Osteoblast (primary cell): ENCODE measurements around the gene KRTAP10-2. TPM values are rescaled to one million over a fixed set of nuclear protein-coding genes. Genes with fewer than 3 reads are reported as not detected.

Experiments used
- DNase-seq: peaks from one replicate; pipeline ENCODE4 v3.0.0; 2011; ENCODE audit warnings: low spot score, mixed read lengths; ENCODE audit not compliant: insufficient read length; ENCODE audit errors: missing footprints
- H2AFZ ChIP-seq: 2 replicates; pipeline ENCODE4 v1.6.0; 2011; ENCODE audit warnings: mild to moderate bottlenecking, low read length
- H3K27ac ChIP-seq: 2 replicates; pipeline ENCODE4 v1.5.1; 2011; ENCODE audit warnings: mild to moderate bottlenecking, low read depth, low read length, moderate library complexity
- H3K27me3 ChIP-seq: 2 replicates; pipeline ENCODE4 v1.6.0; 2012; ENCODE audit warnings: mild to moderate bottlenecking, control low read depth, inconsistent platforms, low read length, moderate library complexity; ENCODE audit not compliant: insufficient read depth
- H3K36me3 ChIP-seq: 2 replicates; pipeline ENCODE4 v1.5.1; 2011; ENCODE audit warnings: mild to moderate bottlenecking, low read length, control low read depth, moderate library complexity; ENCODE audit not compliant: insufficient read depth
- H3K4me1 ChIP-seq: 2 replicates; pipeline ENCODE4 v1.5.1; 2011; ENCODE audit warnings: mild to moderate bottlenecking, low read length, control low read depth, moderate library complexity; ENCODE audit not compliant: insufficient read depth
- H3K4me2 ChIP-seq: 2 replicates; pipeline ENCODE4 v1.6.0; 2011; ENCODE audit warnings: mild to moderate bottlenecking, low read length; ENCODE audit not compliant: insufficient read depth
- H3K4me3 ChIP-seq: fragments of 200-600 bp; sonication (generic); 3 replicates; pipeline ENCODE4 v1.5.1; 2012; ENCODE audit warnings: mild to moderate bottlenecking, low read length, inconsistent platforms; ENCODE audit not compliant: insufficient read depth
- H3K79me2 ChIP-seq: 2 replicates; pipeline ENCODE4 v1.6.0; 2012; ENCODE audit warnings: mild to moderate bottlenecking, low read length, control low read depth, inconsistent platforms; ENCODE audit not compliant: insufficient read depth
- H3K9me3 ChIP-seq: 2 replicates; pipeline ENCODE4 v1.5.1; 2011; ENCODE audit warnings: low read depth, low read length, control low read depth
- H4K20me1 ChIP-seq: 2 replicates; pipeline ENCODE4 v1.6.0; 2012; ENCODE audit warnings: mild to moderate bottlenecking, low read length, control low read depth; ENCODE audit not compliant: insufficient read depth
- total RNA-seq: library from RNA; depleted of rRNA; stranded (reverse); fragments of >200 nt; gene quantifications from 2 replicates; pipeline ENCODE4 v1.2.3, GENCODE V29; 2012
- TF ChIP-seq, protein P1 (sequence below): IDR thresholded peaks from 2 replicates; pipeline ENCODE4 v1.5.1; 2011; ENCODE audit warnings: mild to moderate bottlenecking, low read depth, low read length, moderate library complexity; ENCODE audit errors: extremely low read depth

The KRTAP10-2 gene
- total RNA-seq, 1 donor = not detected

DNA sequence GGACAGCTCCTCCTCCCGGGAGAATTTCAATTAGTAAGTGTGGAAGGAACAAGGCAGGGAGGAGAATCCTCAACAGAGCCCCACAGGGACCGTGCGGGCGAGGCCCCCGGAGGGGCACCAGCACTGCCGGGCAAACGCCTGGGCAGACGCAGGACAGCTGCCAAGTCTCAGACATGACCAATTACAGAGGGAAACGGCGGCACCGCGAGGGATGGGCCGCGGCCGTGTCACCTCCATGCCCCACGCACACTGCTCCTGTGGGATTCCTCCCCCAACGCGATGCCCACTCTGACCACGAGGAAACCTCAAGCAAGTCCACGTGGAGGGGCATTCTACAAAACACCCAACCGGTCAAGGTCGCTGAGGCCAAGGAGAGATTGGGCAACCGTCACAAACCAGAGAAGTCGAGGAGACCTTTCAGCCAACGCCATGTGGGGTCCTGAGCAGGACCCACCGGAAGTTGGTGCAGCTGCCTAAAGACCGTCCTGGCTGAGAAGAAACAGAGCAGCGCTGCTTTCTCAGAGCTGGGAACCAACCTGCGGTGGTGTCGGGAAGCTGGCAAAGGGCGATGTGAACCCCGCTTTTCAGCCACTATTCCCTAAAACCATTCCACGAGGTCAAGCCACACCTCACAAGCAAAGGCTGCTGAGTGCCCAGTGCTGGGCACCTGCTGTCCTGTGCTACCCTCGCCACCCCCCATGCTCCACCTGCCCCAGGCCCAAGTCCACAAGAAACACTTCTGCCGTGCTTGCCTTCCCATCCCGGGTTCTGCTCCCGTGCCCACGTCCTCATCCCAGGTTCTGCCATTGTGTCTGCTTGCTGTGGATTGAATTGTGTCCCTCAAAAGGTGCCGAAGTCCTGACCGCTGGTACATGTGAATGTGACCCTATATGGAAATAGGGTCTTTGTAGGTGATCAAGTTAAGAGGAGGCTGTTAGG lies 20.8 kb upstream of the KRTAP10-2 start:
- Histone ChIP-seq H3K36me3 (no peaks in the 10 kb centered on the region), H3K4me2 (no peak overlapping the region), H3K9me3 (peaks cover 3% of the 10 kb centered on the region), H3K79me2 (no peaks in the 10 kb centered on the region), H3K27ac (no peak overlapping the region), H3K4me3 (no peak overlapping the region), H4K20me1 (no peaks in the 10 kb centered on the region), H3K27me3 (peaks cover 14% of the 10 kb centered on the region), H3K4me1 (no peaks in the 10 kb centered on the region), H2AFZ (no peak overlapping the region)
- TF ChIP-seq, protein P1, sequence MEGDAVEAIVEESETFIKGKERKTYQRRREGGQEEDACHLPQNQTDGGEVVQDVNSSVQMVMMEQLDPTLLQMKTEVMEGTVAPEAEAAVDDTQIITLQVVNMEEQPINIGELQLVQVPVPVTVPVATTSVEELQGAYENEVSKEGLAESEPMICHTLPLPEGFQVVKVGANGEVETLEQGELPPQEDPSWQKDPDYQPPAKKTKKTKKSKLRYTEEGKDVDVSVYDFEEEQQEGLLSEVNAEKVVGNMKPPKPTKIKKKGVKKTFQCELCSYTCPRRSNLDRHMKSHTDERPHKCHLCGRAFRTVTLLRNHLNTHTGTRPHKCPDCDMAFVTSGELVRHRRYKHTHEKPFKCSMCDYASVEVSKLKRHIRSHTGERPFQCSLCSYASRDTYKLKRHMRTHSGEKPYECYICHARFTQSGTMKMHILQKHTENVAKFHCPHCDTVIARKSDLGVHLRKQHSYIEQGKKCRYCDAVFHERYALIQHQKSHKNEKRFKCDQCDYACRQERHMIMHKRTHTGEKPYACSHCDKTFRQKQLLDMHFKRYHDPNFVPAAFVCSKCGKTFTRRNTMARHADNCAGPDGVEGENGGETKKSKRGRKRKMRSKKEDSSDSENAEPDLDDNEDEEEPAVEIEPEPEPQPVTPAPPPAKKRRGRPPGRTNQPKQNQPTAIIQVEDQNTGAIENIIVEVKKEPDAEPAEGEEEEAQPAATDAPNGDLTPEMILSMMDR = no peak
- DNase-seq = no peak

DNA sequence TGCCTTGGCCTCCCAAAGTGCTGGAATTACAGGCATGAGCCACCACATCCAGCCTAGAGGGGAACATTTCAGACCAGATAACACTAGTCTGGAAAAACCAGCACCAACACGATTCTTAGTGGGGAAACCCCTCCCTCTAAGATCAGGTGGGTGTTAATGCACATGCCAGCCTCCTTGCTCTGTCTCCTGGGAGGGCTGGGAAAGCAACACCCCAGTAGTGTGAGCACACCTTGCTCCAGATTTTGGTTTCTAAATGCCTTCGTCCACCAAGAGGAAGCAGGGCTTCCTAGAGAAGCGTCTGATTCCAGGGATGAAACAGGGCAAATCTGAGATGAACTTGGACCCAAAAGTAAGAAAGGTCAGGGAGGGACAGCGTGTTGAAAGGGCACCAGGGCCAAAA lies 20.0 kb upstream of the KRTAP10-2 start:
- Histone ChIP-seq H3K4me3 (no peak overlapping the region), H4K20me1 (no peaks in the 10 kb centered on the region), H3K4me1 (no peaks in the 10 kb centered on the region), H3K79me2 (no peaks in the 10 kb centered on the region), H3K27ac (no peak overlapping the region), H2AFZ (no peak overlapping the region), H3K4me2 (no peak overlapping the region), H3K36me3 (no peaks in the 10 kb centered on the region), H3K27me3 (peaks cover 14% of the 10 kb centered on the region), H3K9me3 (peaks cover 3% of the 10 kb centered on the region)
- TF ChIP-seq, protein P1 = no peak
- no peak for DNase-seq

DNA sequence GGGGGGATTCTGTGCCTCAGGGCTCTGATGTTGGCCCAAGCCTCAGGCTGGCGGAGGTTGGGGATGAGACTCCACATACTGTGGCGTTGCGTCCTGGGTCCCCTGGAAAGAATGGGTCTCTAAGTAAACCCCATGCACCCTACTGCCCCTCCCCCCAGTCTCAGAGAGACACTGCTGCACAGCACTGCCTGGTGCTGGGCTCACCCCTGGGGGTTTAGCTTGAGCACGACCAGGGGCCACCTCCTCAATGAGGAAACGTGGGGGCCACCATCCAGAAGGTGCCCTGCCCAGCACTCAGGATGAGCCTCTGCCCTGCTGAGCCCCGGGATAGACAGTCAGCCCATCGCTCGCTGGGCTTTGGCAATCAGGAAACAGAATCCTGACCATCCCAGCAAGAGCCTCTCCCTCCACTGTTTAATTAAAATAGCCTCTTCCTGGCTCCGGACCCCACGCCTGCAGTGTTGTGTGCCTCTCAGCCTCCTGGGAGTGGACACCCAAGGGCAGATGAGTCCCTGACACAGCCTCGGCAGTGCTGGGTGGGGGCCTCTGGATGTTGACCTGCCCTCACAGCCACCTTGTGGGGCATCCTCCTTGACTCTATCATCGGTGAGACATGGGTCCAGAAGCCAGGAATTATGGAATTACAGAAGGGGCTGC lies 18.7 kb upstream of the KRTAP10-2 start:
- H3K79me2 ChIP-seq = no peaks in the 10 kb centered on the region
- no peak for DNase-seq
- H3K36me3 ChIP-seq = no peaks in the 10 kb centered on the region
- H3K4me2 ChIP-seq = no peak overlapping the region
- peaks cover 14% of the 10 kb centered on the region for H3K27me3 ChIP-seq
- no peaks in the 10 kb centered on the region for H4K20me1 ChIP-seq
- H2AFZ ChIP-seq = no peak overlapping the region
- H3K4me1 ChIP-seq = no peaks in the 10 kb centered on the region
- H3K27ac ChIP-seq = no peak overlapping the region
- TF ChIP-seq, protein P1 = no peak
- no peak overlapping the region for H3K4me3 ChIP-seq
- H3K9me3 ChIP-seq = peaks cover 3% of the 10 kb centered on the region
